Upper lobe of right lung (tissue), 1 donor: ENCODE results near the gene LRTM1. TPM values are rescaled to one million over a fixed set of nuclear protein-coding genes. Genes with fewer than 3 reads are reported as not detected.

Experiments
- ATAC-seq: fragments of 200-7000 bp; cut with Tn5 transposase; one replicate; pipeline ENCODE4 v1.9.1; 2020; ENCODE audit warnings: mild to moderate bottlenecking, moderate library complexity
- DNase-seq: peaks from one replicate; pipeline ENCODE4 v3.0.0-alpha.2; 2020
- H3K27ac ChIP-seq: fragments of 200-600 bp; one replicate; pipeline ENCODE4 v1.8.0; 2022
- H3K27me3 ChIP-seq: fragments of 200-600 bp; one replicate; pipeline ENCODE4 v1.8.0; 2022; ENCODE audit warnings: mild to moderate bottlenecking
- H3K36me3 ChIP-seq: fragments of 200-600 bp; one replicate; pipeline ENCODE4 v1.8.0; 2022
- H3K4me1 ChIP-seq: fragments of 200-600 bp; one replicate; pipeline ENCODE4 v1.8.0; 2022
- H3K4me3 ChIP-seq: fragments of 200-600 bp; one replicate; pipeline ENCODE4 v1.8.0; 2022; ENCODE audit warnings: mild to moderate bottlenecking
- H3K9me3 ChIP-seq: fragments of 200-600 bp; one replicate; pipeline ENCODE4 v1.8.0; 2022
- CTCF ChIP-seq: fragments of 200-600 bp; IDR thresholded peaks from one replicate; pipeline ENCODE4 v1.8.0; 2022; ENCODE audit warnings: antibody characterized with exemption
- intact Hi-C: fragments of 100-400 bp; cut with DNase I; formaldehyde crosslinking; loops from one replicate; pipeline ENCODE4 v1.11.0; 2022
- total RNA-seq: library from RNA; stranded (reverse); fragmentation: NEBNext Ultra II Directional; extraction: Animal tissue kit (Norgen Biotek cat#: 25700); gene quantifications from one replicate; pipeline ENCODE4 v1.2.1, GENCODE V29; 2021
- donor health status: DM: no; HTN: yes; CAD: no; lungs with severe emphysema.

The LRTM1 gene
- total RNA-seq, 1 donor from 2014 or later: not detected

GRCh38 chr3:54954022-54954421, 26.2 kb upstream of the LRTM1 start:
- no peak overlapping the region for H3K4me3 ChIP-seq
- intact Hi-C loops: no loop called here

GRCh38 chr3:54951405-54951804, 23.5 kb upstream of the LRTM1 start:
- no peak overlapping the region for H3K27ac ChIP-seq
- TF ChIP-seq CTCF: peak; percentile 56
- H3K9me3 ChIP-seq: no peaks in the 10 kb centered on the region
- DNase-seq (peak; percentile 66), ATAC-seq (peak; percentile 83)
- no peaks in the 10 kb centered on the region for H3K4me1 ChIP-seq
- no peaks in the 10 kb centered on the region for H3K27me3 ChIP-seq
- H3K4me3 ChIP-seq: no peak overlapping the region
- no peaks in the 10 kb centered on the region for H3K36me3 ChIP-seq
- intact Hi-C loops: no loop called here

More at GRCh38 chr3:54954022-54954421, 26.2 kb upstream of the LRTM1 start:
- ATAC-seq: no peak
- H3K27me3 ChIP-seq: no peaks in the 10 kb centered on the region
- no peak overlapping the region for H3K27ac ChIP-seq
- TF ChIP-seq CTCF: no peak
- no peak for DNase-seq
- no peaks in the 10 kb centered on the region for H3K4me1 ChIP-seq
- H3K36me3 ChIP-seq: no peaks in the 10 kb centered on the region
- no peaks in the 10 kb centered on the region for H3K9me3 ChIP-seq

- H3K27ac ChIP-seq: no peak overlapping the region
- intact Hi-C loops: no loop called here
- no peak for TF ChIP-seq CTCF
- DNase-seq (no peak), ATAC-seq (no peak)
- H3K36me3 ChIP-seq: no peaks in the 10 kb centered on the region
- no peaks in the 10 kb centered on the region for H3K4me1 ChIP-seq
- H3K4me3 ChIP-seq: no peak overlapping the region
- no peaks in the 10 kb centered on the region for H3K27me3 ChIP-seq
- no peaks in the 10 kb centered on the region for H3K9me3 ChIP-seq
These were observed 22.6 kb upstream of the LRTM1 start for GRCh38 chr3:54950391-54951003.

GRCh38 chr3:54949491-54950044, 21.7 kb upstream of the LRTM1 start:
- H3K4me1 ChIP-seq: no peaks in the 10 kb centered on the region
- DNase-seq (no peak), ATAC-seq (no peak)
- TF ChIP-seq CTCF: no peak
- no peaks in the 10 kb centered on the region for H3K36me3 ChIP-seq
- H3K27me3 ChIP-seq: no peaks in the 10 kb centered on the region
- no peak overlapping the region for H3K4me3 ChIP-seq
- intact Hi-C loops: no loop called here
- no peaks in the 10 kb centered on the region for H3K9me3 ChIP-seq
- H3K27ac ChIP-seq: no peak overlapping the region

- no peaks in the 10 kb centered on the region for H3K36me3 ChIP-seq
- DNase-seq (no peak), ATAC-seq (no peak)
- H3K4me3 ChIP-seq: no peak overlapping the region
- no peak overlapping the region for H3K27ac ChIP-seq
- no peaks in the 10 kb centered on the region for H3K9me3 ChIP-seq
- no peaks in the 10 kb centered on the region for H3K27me3 ChIP-seq
- no peaks in the 10 kb centered on the region for H3K4me1 ChIP-seq
- intact Hi-C loops: no loop called here
- TF ChIP-seq CTCF: no peak
These were observed 14.0 kb upstream of the LRTM1 start for GRCh38 chr3:54941690-54942362.
